CD4-positive, alpha-beta T cell treated with Interferon gamma for 1 hour (primary cell): ENCODE data around the gene KRT86.

Experiments used
- DNase-seq: peaks from one replicate; pipeline ENCODE4 v3.0.0-alpha.2; 2020

KRT86 gene

GRCh38 chr12:52318241-52318990 lies 44.0 kb downstream of the KRT86 start:
- no peak for DNase-seq

GRCh38 chr12:52319097-52319496 lies 44.7 kb downstream of the KRT86 start:
- no peak for DNase-seq

- DNase-seq = no peak
These were observed 46.4 kb downstream of the KRT86 start, which contains the start of gene KRT83 for GRCh38 chr12:52320784-52321400. TSS of gene KRT83 (minus strand) at chr12:52321398. CDS start at chr12:52321335, 63 bp downstream.

- DNase-seq = no peak
These were observed 47.0 kb downstream of the KRT86 start for GRCh38 chr12:52321418-52321817.

GRCh38 chr12:52322069-52322468 lies 47.6 kb downstream of the KRT86 start:
- DNase-seq = no peak

GRCh38 chr12:52323001-52323400 lies 48.6 kb downstream of the KRT86 start:
- DNase-seq = no peak

GRCh38 chr12:52323416-52324152 lies 49.1 kb downstream of the KRT86 start:
- no peak for DNase-seq

- no peak for DNase-seq
These were observed 49.7 kb downstream of the KRT86 start for GRCh38 chr12:52324153-52324444.

- peak; percentile 79 for DNase-seq
These were observed 52.8 kb downstream of the KRT86 start for GRCh38 chr12:52327052-52327829.

- DNase-seq = no peak
These were observed 53.5 kb downstream of the KRT86 start for GRCh38 chr12:52327830-52328500.

GRCh38 chr12:52331039-52331438 lies 56.6 kb downstream of the KRT86 start:
- no peak for DNase-seq

- DNase-seq = no peak
These were observed 57.4 kb downstream of the KRT86 start for GRCh38 chr12:52331833-52332232.

- DNase-seq = no peak
These were observed 57.9 kb downstream of the KRT86 start for GRCh38 chr12:52332381-52332780.

GRCh38 chr12:52333321-52333720 lies 58.9 kb downstream of the KRT86 start:
- DNase-seq = no peak

GRCh38 chr12:52334185-52334584 lies 59.7 kb downstream of the KRT86 start:
- DNase-seq = no peak

GRCh38 chr12:52335598-52336262 lies 61.3 kb downstream of the KRT86 start:
- no peak for DNase-seq

GRCh38 chr12:52336641-52337040 lies 62.2 kb downstream of the KRT86 start:
- DNase-seq = no peak

- no peak for DNase-seq
These were observed 62.6 kb downstream of the KRT86 start for GRCh38 chr12:52337054-52337453.

GRCh38 chr12:52338241-52338960 lies 64.0 kb downstream of the KRT86 start:
- DNase-seq = no peak

GRCh38 chr12:52341066-52341580 lies 66.7 kb downstream of the KRT86 start:
- no peak for DNase-seq
